MCF 10A (cell line): ENCODE data around the gene BMPER. TPM values are rescaled to one million over a fixed set of nuclear protein-coding genes. Genes with fewer than 3 reads are reported as not detected.

Source experiments
- BruUV-seq: library from RNA; stranded (reverse); fragments of 400-500 nt; replicated peaks from 2 replicates; lab custom pipeline; 2021; lab: Mats Ljungman, UMichigan
- CTCF ChIA-PET: fragments of 300-600 bp; sonication (Branson Sonifier 250); formaldehyde crosslinking; extraction: SDS; loops from one replicate; lab custom pipeline; 2021; ENCODE audit warnings: antibody characterized with exemption, inconsistent platforms; lab: Yijun Ruan, JAX
- POLR2A ChIA-PET: fragments of 300-600, 350-650 bp; sonication (Branson Sonifier 250); formaldehyde crosslinking; extraction: SDS; loops from one replicate; lab custom pipeline; 2020; ENCODE audit warnings: antibody characterized with exemption, inconsistent platforms; lab: Yijun Ruan, JAX
- DNase-seq: peaks from one replicate; pipeline ENCODE4 v3.0.0-alpha.2; 2018; ENCODE audit not compliant: unreplicated experiment
- H3K27ac Mint-ChIP-seq: one replicate; pipeline ENCODE4 v1.8.0; 2022; ENCODE audit warnings: mild to moderate bottlenecking, low read depth, mixed read lengths; ENCODE audit not compliant: unreplicated experiment
- H3K27me3 Mint-ChIP-seq: one replicate; pipeline ENCODE4 v1.8.0; 2022; ENCODE audit warnings: mixed read lengths; ENCODE audit not compliant: insufficient read depth, unreplicated experiment
- H3K36me3 Mint-ChIP-seq: one replicate; pipeline ENCODE4 v1.8.0; 2022; ENCODE audit warnings: mild to moderate bottlenecking, moderate library complexity, mixed read lengths; ENCODE audit not compliant: insufficient read depth, unreplicated experiment
- H3K4me1 Mint-ChIP-seq: one replicate; pipeline ENCODE4 v1.8.0; 2022; ENCODE audit warnings: mixed read lengths; ENCODE audit not compliant: insufficient read depth, unreplicated experiment
- H3K4me3 Mint-ChIP-seq: one replicate; pipeline ENCODE4 v1.8.0; 2022; ENCODE audit warnings: mild to moderate bottlenecking, moderate library complexity, mixed read lengths; ENCODE audit not compliant: unreplicated experiment
- H3K9me3 Mint-ChIP-seq: one replicate; pipeline ENCODE4 v1.8.0; 2022; ENCODE audit warnings: mixed read lengths; ENCODE audit not compliant: unreplicated experiment
- intact Hi-C: fragments of 100-400 bp; cut with micrococcal nuclease; formaldehyde crosslinking; loops from 2 replicates; pipeline ENCODE4 v1.14.1; 2022
- total RNA-seq: library from RNA; stranded (reverse); gene quantifications from 2 replicates; pipeline ENCODE4 v1.2.3, GENCODE V29; 2022
- TF ChIP-seq, protein P1 (sequence below): fragments of 200-600 bp; IDR thresholded peaks from one replicate; pipeline ENCODE4 v1.8.0; 2022; ENCODE audit warnings: antibody characterized with exemption, mild to moderate bottlenecking; ENCODE audit not compliant: unreplicated experiment

BMPER gene
- total RNA-seq, 1 experiment from 2014 or later = 0.40 TPM

DNA sequence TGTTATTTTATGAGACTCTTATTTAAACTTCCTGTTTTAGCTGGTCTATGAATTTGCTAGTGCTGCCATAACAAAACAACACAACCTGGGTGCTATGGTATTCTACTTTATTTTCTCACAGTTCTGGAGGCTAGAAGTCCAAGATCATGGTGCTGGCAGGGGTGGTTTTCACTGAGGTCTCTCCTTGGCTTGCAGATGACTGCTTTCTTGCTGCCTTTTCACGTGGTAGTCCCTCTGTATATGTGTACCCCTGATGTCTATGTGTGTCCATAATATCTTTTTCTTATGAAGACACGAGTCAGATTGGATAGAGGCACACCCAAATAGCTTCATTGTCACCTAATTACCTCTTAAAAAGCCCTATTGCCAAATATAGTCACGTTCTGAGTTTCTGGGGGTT, 270.5 kb downstream of the BMPER start:
- no peak overlapping the region for H3K4me3 Mint-ChIP-seq
- ChIA-PET POLR2A (no interaction called here), CTCF (interaction anchor here (0.6 to 1.1 kb wide), 3 partner anchors 9 to 732 kb away, joined by 3 to 5 read pairs (median 4); no protein-coding TSS in a partner anchor)
- no peaks in the 10 kb centered on the region for H3K27me3 Mint-ChIP-seq
- no peaks in the 10 kb centered on the region for H3K36me3 Mint-ChIP-seq
- TF ChIP-seq, protein P1, sequence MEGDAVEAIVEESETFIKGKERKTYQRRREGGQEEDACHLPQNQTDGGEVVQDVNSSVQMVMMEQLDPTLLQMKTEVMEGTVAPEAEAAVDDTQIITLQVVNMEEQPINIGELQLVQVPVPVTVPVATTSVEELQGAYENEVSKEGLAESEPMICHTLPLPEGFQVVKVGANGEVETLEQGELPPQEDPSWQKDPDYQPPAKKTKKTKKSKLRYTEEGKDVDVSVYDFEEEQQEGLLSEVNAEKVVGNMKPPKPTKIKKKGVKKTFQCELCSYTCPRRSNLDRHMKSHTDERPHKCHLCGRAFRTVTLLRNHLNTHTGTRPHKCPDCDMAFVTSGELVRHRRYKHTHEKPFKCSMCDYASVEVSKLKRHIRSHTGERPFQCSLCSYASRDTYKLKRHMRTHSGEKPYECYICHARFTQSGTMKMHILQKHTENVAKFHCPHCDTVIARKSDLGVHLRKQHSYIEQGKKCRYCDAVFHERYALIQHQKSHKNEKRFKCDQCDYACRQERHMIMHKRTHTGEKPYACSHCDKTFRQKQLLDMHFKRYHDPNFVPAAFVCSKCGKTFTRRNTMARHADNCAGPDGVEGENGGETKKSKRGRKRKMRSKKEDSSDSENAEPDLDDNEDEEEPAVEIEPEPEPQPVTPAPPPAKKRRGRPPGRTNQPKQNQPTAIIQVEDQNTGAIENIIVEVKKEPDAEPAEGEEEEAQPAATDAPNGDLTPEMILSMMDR = no peak
- no peaks in the 10 kb centered on the region for H3K4me1 Mint-ChIP-seq
- intact Hi-C loops = no loop called here
- no TSS peak for BruUV-seq
- no peaks in the 10 kb centered on the region for H3K9me3 Mint-ChIP-seq
- no peak for DNase-seq
- no peak overlapping the region for H3K27ac Mint-ChIP-seq

DNA sequence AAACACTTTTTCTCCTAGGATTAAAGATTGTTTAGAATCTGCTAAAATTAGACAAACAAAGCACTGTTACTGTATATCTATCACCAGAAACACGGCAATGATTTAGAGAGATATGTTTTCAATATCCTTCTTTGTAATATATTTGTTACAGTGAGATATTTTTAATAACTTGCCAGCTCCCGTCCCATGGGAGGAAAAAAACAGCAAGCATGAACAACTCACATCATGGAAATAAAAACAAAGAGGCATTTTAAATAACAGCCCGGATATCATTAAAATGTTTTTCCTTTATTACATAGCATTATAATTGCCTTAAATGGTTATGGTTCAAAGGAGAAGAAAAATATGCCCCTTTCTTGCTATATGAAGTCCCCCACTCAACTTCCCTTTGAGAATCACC, 272.1 kb downstream of the BMPER start:
- Mint-ChIP-seq H3K4me1 (no peaks in the 10 kb centered on the region), H3K4me3 (no peak overlapping the region), H3K36me3 (no peaks in the 10 kb centered on the region), H3K9me3 (no peaks in the 10 kb centered on the region), H3K27ac (no peak overlapping the region), H3K27me3 (no peaks in the 10 kb centered on the region)
- TF ChIP-seq, protein P1 = no peak
- intact Hi-C loops = no loop called here
- no TSS peak for BruUV-seq
- ChIA-PET POLR2A (no interaction called here), CTCF (interaction anchor here (0.6 kb wide), 1 partner anchor 876 kb away, joined by 3 read pairs; no protein-coding TSS in a partner anchor)
- no peak for DNase-seq

DNA sequence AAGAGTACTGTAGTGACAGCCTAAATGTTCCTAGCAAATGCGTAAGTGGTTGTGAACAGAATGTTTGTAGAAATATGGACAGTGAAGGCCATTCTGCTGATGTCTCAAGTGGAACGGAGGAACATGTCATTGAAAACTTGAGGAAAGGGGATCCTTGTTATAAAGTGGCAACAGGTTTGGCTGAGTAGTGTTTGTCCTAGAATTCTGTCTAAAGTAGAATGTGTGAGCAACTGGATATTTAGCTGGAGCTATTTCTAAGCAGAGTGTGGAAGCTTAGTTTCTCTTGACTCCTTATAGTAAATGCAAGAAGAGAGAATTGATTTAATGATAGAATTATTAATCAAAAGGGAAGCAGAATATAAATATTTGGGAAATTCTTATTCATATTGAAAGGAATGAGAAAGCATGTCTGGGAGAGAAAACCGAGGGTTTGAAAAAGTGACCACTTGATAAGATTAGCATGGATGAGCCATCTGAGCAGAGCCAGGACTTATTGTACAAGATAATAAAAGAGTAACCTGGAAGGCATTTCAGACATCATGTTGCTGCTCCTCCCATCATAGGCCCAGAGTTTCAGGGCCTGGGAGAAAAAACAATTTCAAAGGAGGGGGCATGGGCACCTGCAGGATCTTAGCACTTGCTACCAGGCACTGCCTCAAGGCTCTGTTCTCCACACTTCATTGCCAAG, 276.1 kb downstream of the BMPER start:
- POLR2A ChIA-PET = no interaction called here
- Mint-ChIP-seq H3K4me1 (no peaks in the 10 kb centered on the region), H3K9me3 (no peaks in the 10 kb centered on the region), H3K27ac (no peak overlapping the region), H3K4me3 (no peak overlapping the region), H3K36me3 (no peaks in the 10 kb centered on the region), H3K27me3 (no peaks in the 10 kb centered on the region)
- intact Hi-C loops = no loop called here
- no TSS peak for BruUV-seq
- TF ChIP-seq, protein P1 = no peak
- CTCF ChIA-PET = interaction anchor here (1.1 to 1.8 kb wide), 3 partner anchors 15 to 139 kb away, joined by 3 to 9 read pairs (median 5); no protein-coding TSS in a partner anchor
- DNase-seq = no peak

DNA sequence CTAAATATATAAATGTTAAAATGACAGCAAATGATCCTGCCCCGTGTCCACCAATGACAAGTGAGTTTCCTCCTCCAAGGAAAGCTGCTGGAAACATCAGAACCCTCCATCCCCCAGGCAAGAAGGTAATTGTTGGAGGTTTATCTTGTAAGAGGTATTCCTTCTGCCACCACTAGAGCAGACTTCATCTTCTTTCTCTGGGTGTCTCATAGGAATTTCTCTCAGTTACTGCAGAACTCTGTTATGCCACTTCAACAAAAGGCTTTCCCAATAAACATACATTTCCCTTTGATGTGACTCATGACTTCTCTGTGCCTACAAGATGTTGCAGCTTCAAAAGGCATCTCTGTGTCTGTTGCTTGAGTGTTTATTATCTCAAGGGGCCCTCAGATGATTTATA, 279.1 kb downstream of the BMPER start:
- Mint-ChIP-seq H3K9me3 (no peaks in the 10 kb centered on the region), H3K27me3 (no peaks in the 10 kb centered on the region), H3K36me3 (no peaks in the 10 kb centered on the region), H3K27ac (no peak overlapping the region), H3K4me3 (no peak overlapping the region), H3K4me1 (no peaks in the 10 kb centered on the region)
- peak; percentile 29 for DNase-seq
- BruUV-seq = no TSS peak
- TF ChIP-seq, protein P1 = no peak
- ChIA-PET CTCF (no interaction called here), POLR2A (no interaction called here)
- intact Hi-C loops = no loop called here
